K562 (cell line): ENCODE data around the gene NDUFAF3. TPM values are rescaled to one million over a fixed set of nuclear protein-coding genes. Genes with fewer than 3 reads are reported as not detected.

Source experiments
- ARID1B ChIP-seq: fragments of 450-650 bp; IDR thresholded peaks from 2 replicates; pipeline ENCODE4 v1.6.1; 2016; ENCODE audit warnings: antibody characterized with exemption, mild to moderate bottlenecking, inconsistent platforms
- ARNT ChIP-seq, 2 experiments: fragments of 450-650 bp; IDR thresholded peaks; 2 replicates each; pipeline ENCODE4 v1.6.1; 2016; ENCODE audit warnings: mild to moderate bottlenecking in 1 of 2
- BDP1 ChIP-seq: IDR thresholded peaks from 3 replicates; pipeline ENCODE4 v1.6.1; 2011; ENCODE audit not compliant: insufficient read length, insufficient read depth
- E2F4 ChIP-seq: sonication (generic); formaldehyde crosslinking; IDR thresholded peaks from 2 replicates; pipeline ENCODE4 v1.8.0; 2022; ENCODE audit warnings: mild to moderate bottlenecking, low read depth, missing genetic modification reagents
- FOXM1 ChIP-seq, 2 experiments: fragments of 450-650 bp in 1 of 2; sonication (generic) in 1 of 2; formaldehyde crosslinking in 1 of 2; IDR thresholded peaks; 2 replicates each; pipeline versions ENCODE4 v1.6.1 to v1.9.0; 2017 to 2022; ENCODE audit warnings: low read depth in 2 of 2, mild to moderate bottlenecking in 2 of 2, missing genetic modification reagents in 1 of 2, moderate library complexity in 1 of 2
- HEY1 ChIP-seq: fragments of 250-450 bp; sonication (Bioruptor Pico); IDR thresholded peaks from 2 replicates; pipeline ENCODE4 v1.5.0; 2020; ENCODE audit warnings: mild to moderate bottlenecking, moderate library complexity, borderline replicate concordance
- HNRNPL ChIP-seq: fragments of 200-400 bp; formaldehyde crosslinking; IDR thresholded peaks from 2 replicates; pipeline ENCODE4 v1.6.1; 2017; ENCODE audit warnings: low read depth, mild to moderate bottlenecking, low read length
- MEF2A ChIP-seq: IDR thresholded peaks from 2 replicates; pipeline ENCODE4 v1.6.1; 2011; ENCODE audit warnings: low read depth, mild to moderate bottlenecking, low read length, moderate library complexity; ENCODE audit not compliant: control insufficient read depth
- PHF21A ChIP-seq: fragments of 450-650 bp; IDR thresholded peaks from 2 replicates; pipeline ENCODE4 v1.6.1; 2017; ENCODE audit warnings: low read depth, borderline replicate concordance
- POLR3A ChIP-seq: IDR thresholded peaks from 2 replicates; pipeline ENCODE4 v1.6.1; 2011; ENCODE audit warnings: borderline replicate concordance, mild to moderate bottlenecking, moderate library complexity; ENCODE audit not compliant: insufficient read length, insufficient read depth; ENCODE audit errors: extremely low read depth
- THAP12 ChIP-seq: fragments of 250-450 bp; sonication (Bioruptor Pico); IDR thresholded peaks from 2 replicates; pipeline ENCODE4 v1.9.0; 2021; ENCODE audit warnings: mild to moderate bottlenecking, inconsistent platforms
- TSC22D4 ChIP-seq: fragments of 450-650 bp; IDR thresholded peaks from 2 replicates; pipeline ENCODE4 v1.6.1; 2016; ENCODE audit warnings: missing genetic modification characterization, missing biosample characterization, control low read depth
- XRCC3 ChIP-seq: fragments of 450-650 bp; IDR thresholded peaks from 2 replicates; pipeline ENCODE4 v1.6.1; 2017; ENCODE audit warnings: mild to moderate bottlenecking, moderate library complexity
- ZBTB12 ChIP-seq: fragments of 250-450 bp; sonication (Bioruptor Pico); IDR thresholded peaks from 2 replicates; pipeline ENCODE4 v1.4.0; 2020
- ZMIZ1 ChIP-seq, 2 experiments: fragments of 150-350 bp in 1 of 2; IDR thresholded peaks; 2 replicates each; pipeline ENCODE4 v1.6.1; 2012 to 2016; ENCODE audit warnings: low read depth in 2 of 2, low read length in 2 of 2, mild to moderate bottlenecking in 1 of 2, moderate library complexity in 1 of 2
- ZNF239 ChIP-seq: fragments of 250-450 bp; sonication (Bioruptor Pico); IDR thresholded peaks from 2 replicates; pipeline ENCODE4 v1.4.0; 2020; ENCODE audit warnings: mild to moderate bottlenecking
- ZNF696 ChIP-seq: fragments of 250-450 bp; sonication (Bioruptor Pico); conservative IDR thresholded peaks from 2 replicates; pipeline ENCODE4 v1.4.0; 2020; ENCODE audit warnings: mild to moderate bottlenecking, moderate library complexity
- ZNF707 ChIP-seq: fragments of 250-450 bp; sonication (Bioruptor Pico); conservative IDR thresholded peaks from 2 replicates; pipeline ENCODE4 v1.8.0; 2022; ENCODE audit warnings: inconsistent platforms, mild to moderate bottlenecking, moderate library complexity
- ZNF79 ChIP-seq: fragments of 250-450 bp; sonication (Bioruptor Pico); IDR thresholded peaks from 2 replicates; pipeline ENCODE4 v1.4.0; 2020; ENCODE audit warnings: low read depth, mild to moderate bottlenecking, moderate library complexity
- polyA plus RNA-seq, 8 experiments: library from polyadenylated mRNA; depleted of rRNA in 4 of 8; stranded (reverse) in 5 of 8; unstranded in 3 of 8; fragments of >200 nt; fragmentation: Nextera tagmentation in 2 of 8; fragmentation: Illumina TruSeq in 1 of 8; extraction: Ambion mirVana in 2 of 8; extraction: Trizol in 1 of 8; gene quantifications; 2 replicates each; pipeline versions ENCODE4 v1.2.1 to v1.2.3, GENCODE V29; 2011 to 2014; ENCODE audit warnings: inconsistent platforms in 1 of 8, missing spikeins in 1 of 8
- total RNA-seq, 7 experiments: library from RNA; depleted of rRNA in 6 of 7; stranded (reverse); fragments of >200 nt in 6 of 7; fragmentation: Illumina TruSeq in 2 of 7; extraction: Trizol in 2 of 7; gene quantifications; 2 replicates each; pipeline versions ENCODE4 v1.2.1 to v1.2.3, GENCODE V29; 2011 to 2021; ENCODE audit warnings: low replicate concordance in 1 of 7

The NDUFAF3 gene
- total and polyA plus RNA-seq, 9 of the 15 experiments (the other 6 are each of a cell fraction or from before 2014, with no cell fraction given): 17.0 to 127 (median 36.3) TPM

GRCh38 chr3:49028673-49029562, 7.0 kb downstream of the NDUFAF3 start, which contains the start of gene IMPDH2 (continued):
- TF ChIP-seq POLR3A (no peak), ARNT (IDR thresholded peaks at IDR 0.05) (no peak), E2F4 (CRISPR knock-in tag) (0 out of 2 replicates have a peak, but pooled peaks have one; percentile 64), ZNF707 (CRISPR knock-in tag) (no peak), TSC22D4 (tag) (no peak), ZNF79 (no peak), ZNF239 (no peak), PHF21A (no peak), ZMIZ1 (IDR thresholded peaks at IDR 0.05; ENCODE audit: low read depth in 2 of 2, low read length in 2 of 2) (peak in 1 of 2 experiments; percentile 73; a peak in 1 of 4 replicates), XRCC3 (no peak), HEY1 (CRISPR knock-in tag) (no peak; the same call in 1 of the 2 replicates), ZBTB12 (CRISPR knock-in tag) (peak; percentile 87), ZNF696 (CRISPR knock-in tag) (no peak), FOXM1 (IDR thresholded peaks at IDR 0.05; ENCODE audit: low read depth) (no peak), FOXM1 (CRISPR knock-in tag; IDR thresholded peaks at IDR 0.05; ENCODE audit: low read depth) (no peak), HNRNPL (no peak), ARID1B (peak; percentile 27; the same call in 1 of the 2 replicates), BDP1 (no peak), MEF2A (no peak), THAP12 (CRISPR knock-in tag) (peak; percentile 65; the same call in 1 of the 2 replicates)
